Erythroblast (primary cell): ENCODE measurements around the gene ALPG.

Source experiments
- GATA1 ChIP-seq: IDR thresholded peaks from 2 replicates; pipeline ENCODE4 v1.6.1; 2011; ENCODE audit warnings: low read depth, mild to moderate bottlenecking, control low read depth, low read length, moderate library complexity
- POLR2A ChIP-seq: IDR thresholded peaks from 2 replicates; pipeline ENCODE4 v1.6.1; 2011; ENCODE audit warnings: mild to moderate bottlenecking, low read length

GRCh38 chr2:232386490-232386739 lies 20.2 kb upstream of the ALPG start:
- TF ChIP-seq POLR2A, result no peak
- no peak for TF ChIP-seq GATA1
